NCI-H345 treated with DMSO at 0.1 percent for 48 hours (cell line): Measurements from ENCODE around the gene LILRA5.
"Not testable (repeated sequence)": the region's sequence is repeated elsewhere in the genome, so short reads cannot be mapped to it uniquely, and the experiment has no call there.

ENCODE experiments used
- DNase-seq: peaks from one replicate; lab custom pipeline; 2025; ENCODE audit not compliant: unreplicated experiment; lab: John Stamatoyannopoulos, UW

LILRA5 gene

GRCh38 chr19:54335164-54335563, 22.2 kb upstream of the LILRA5 start:
- no peak for DNase-seq

- DNase-seq: no peak
Observed at GRCh38 chr19:54333586-54334298, 20.8 kb upstream of the LILRA5 start.

- no peak for DNase-seq
Observed at GRCh38 chr19:54332149-54332548, 19.2 kb upstream of the LILRA5 start.

GRCh38 chr19:54331626-54332025, 18.7 kb upstream of the LILRA5 start:
- no peak for DNase-seq

- no peak for DNase-seq
Observed at GRCh38 chr19:54329476-54330165, 16.7 kb upstream of the LILRA5 start.

GRCh38 chr19:54328781-54329180, 15.8 kb upstream of the LILRA5 start:
- not testable (repeated sequence) for DNase-seq

GRCh38 chr19:54325631-54326030, 12.7 kb upstream of the LILRA5 start:
- DNase-seq: no peak

GRCh38 chr19:54325194-54325621, 12.2 kb upstream of the LILRA5 start:
- no peak for DNase-seq

GRCh38 chr19:54324071-54324470, 11.1 kb upstream of the LILRA5 start:
- DNase-seq: no peak

- DNase-seq: not testable (repeated sequence)
Observed at GRCh38 chr19:54322934-54323333, 10.0 kb upstream of the LILRA5 start.

- DNase-seq: not testable (repeated sequence)
Observed at GRCh38 chr19:54322295-54322694, 9.3 kb upstream of the LILRA5 start.

GRCh38 chr19:54319892-54320670, 7.1 kb upstream of the LILRA5 start:
- DNase-seq: no peak

GRCh38 chr19:54319049-54319448, 6.1 kb upstream of the LILRA5 start:
- no peak for DNase-seq

GRCh38 chr19:54317965-54318240, 4.9 kb upstream of the LILRA5 start:
- no peak for DNase-seq

- DNase-seq: no peak
Observed at GRCh38 chr19:54317108-54317964, 4.4 kb upstream of the LILRA5 start.

- DNase-seq: no peak
Observed at GRCh38 chr19:54316746-54317107, 3.8 kb upstream of the LILRA5 start.

- no peak for DNase-seq
Observed at GRCh38 chr19:54315956-54316355, 3.0 kb upstream of the LILRA5 start.

GRCh38 chr19:54312011-54312410, 955 bp downstream of the LILRA5 start:
- no peak for DNase-seq

- no peak for DNase-seq
Observed at GRCh38 chr19:54311486-54311885, 1.5 kb downstream of the LILRA5 start.

- DNase-seq: no peak
Observed at GRCh38 chr19:54310543-54310942, 2.4 kb downstream of the LILRA5 start.

GRCh38 chr19:54309811-54310210, 3.2 kb downstream of the LILRA5 start:
- no peak for DNase-seq
